HEK293 (cell line): ENCODE results near the gene MUSTN1.
A peak's percentile ranks its signal among the peaks of the same experiment; 100 is the strongest.

Source experiments
- CTCF ChIA-PET: fragments of 350-600 bp; formaldehyde crosslinking; extraction: SDS; loops from one replicate; lab custom pipeline; 2021; ENCODE audit warnings: antibody characterized with exemption; lab: Yijun Ruan, JAX
- POLR2A ChIA-PET: fragments of 300-600 bp; formaldehyde crosslinking; extraction: SDS; loops from one replicate; lab custom pipeline; 2020; ENCODE audit warnings: antibody characterized with exemption, inconsistent platforms; lab: Yijun Ruan, JAX
- H3K27ac ChIP-seq: fragments of 200-500 bp; sonication (Bioruptor generic); 2 replicates; pipeline ENCODE4 v1.5.1; 2014; ENCODE audit warnings: low read depth, low read length, control low read depth, inconsistent platforms; ENCODE audit errors: extremely low read depth
- H3K36me3 ChIP-seq, 2 experiments: fragments of 200-500 bp in 1 of 2; sonication (Bioruptor generic) in 1 of 2; 1 replicate in 1 of 2; 2 replicates in 1 of 2; pipeline ENCODE4 v1.5.1; 2014 to 2017; ENCODE audit warnings: inconsistent platforms in 2 of 2, low read length in 2 of 2; ENCODE audit not compliant: control insufficient read depth in 2 of 2, insufficient read depth in 1 of 2
- H3K4me1 ChIP-seq: fragments of 200-500 bp; sonication (Bioruptor generic); 2 replicates; pipeline ENCODE4 v1.5.1; 2014; ENCODE audit warnings: mild to moderate bottlenecking, low read length, inconsistent platforms; ENCODE audit not compliant: control insufficient read depth, insufficient read depth
- H3K4me3 ChIP-seq: 2 replicates; pipeline ENCODE4 v1.5.1; 2011; ENCODE audit warnings: low read depth, mild to moderate bottlenecking, control low read depth, low read length, moderate library complexity
- H3K9me3 ChIP-seq: fragments of 200-500 bp; sonication (Bioruptor generic); 2 replicates; pipeline ENCODE4 v1.5.1; 2014; ENCODE audit warnings: low read depth, low read length, inconsistent platforms; ENCODE audit not compliant: control insufficient read depth, insufficient read depth
- BCL11A ChIP-seq: fragments of 450-650 bp; formaldehyde crosslinking; IDR thresholded peaks from 2 replicates; pipeline ENCODE4 v1.5.1; 2016; ENCODE audit warnings: low read depth, missing biosample characterization, missing genetic modification characterization
- BCL11B ChIP-seq: fragments of 450-650 bp; formaldehyde crosslinking; IDR thresholded peaks from 2 replicates; pipeline ENCODE4 v1.5.1; 2016; ENCODE audit warnings: low read depth, missing biosample characterization, missing genetic modification characterization
- PATZ1 ChIP-seq: fragments of 450-650 bp; formaldehyde crosslinking; IDR thresholded peaks from 2 replicates; pipeline ENCODE4 v1.5.1; 2016; ENCODE audit warnings: missing biosample characterization, missing genetic modification characterization
- ZBTB44 ChIP-seq: fragments of 450-650 bp; IDR thresholded peaks from 2 replicates; pipeline ENCODE4 v1.5.1; 2018; ENCODE audit warnings: missing biosample characterization, mild to moderate bottlenecking, missing genetic modification characterization
- ZBTB7A ChIP-seq: fragments of 450-650 bp; formaldehyde crosslinking; IDR thresholded peaks from 2 replicates; pipeline ENCODE4 v1.5.1; 2016; ENCODE audit warnings: low read depth, missing biosample characterization, missing genetic modification characterization
- ZFHX2 ChIP-seq: fragments of 450-650 bp; formaldehyde crosslinking; conservative IDR thresholded peaks from 2 replicates; pipeline ENCODE4 v1.5.1; 2016; ENCODE audit warnings: missing biosample characterization, missing genetic modification characterization
- ZNF133 ChIP-seq: fragments of 450-650 bp; formaldehyde crosslinking; IDR thresholded peaks from 2 replicates; pipeline ENCODE4 v1.5.1; 2016; ENCODE audit warnings: missing biosample characterization, missing genetic modification characterization
- ZNF174 ChIP-seq: fragments of 450-650 bp; formaldehyde crosslinking; IDR thresholded peaks from 2 replicates; pipeline ENCODE4 v1.5.0; 2017; ENCODE audit warnings: missing biosample characterization, mild to moderate bottlenecking, missing genetic modification characterization
- ZNF518A ChIP-seq: fragments of 450-650 bp; formaldehyde crosslinking; conservative IDR thresholded peaks from 2 replicates; pipeline ENCODE4 v1.5.1; 2016; ENCODE audit warnings: low read depth, missing biosample characterization, missing genetic modification characterization
- ZNF707 ChIP-seq: fragments of 450-650 bp; formaldehyde crosslinking; IDR thresholded peaks from 2 replicates; pipeline ENCODE4 v1.5.1; 2016; ENCODE audit warnings: missing biosample characterization, missing genetic modification characterization
- ZNF747 ChIP-seq: fragments of 450-650 bp; formaldehyde crosslinking; IDR thresholded peaks from 2 replicates; pipeline ENCODE4 v1.5.1; 2016; ENCODE audit warnings: missing biosample characterization, missing genetic modification characterization
- ZNF785 ChIP-seq: fragments of 450-650 bp; formaldehyde crosslinking; IDR thresholded peaks from 2 replicates; pipeline ENCODE4 v1.5.1; 2016; ENCODE audit warnings: missing biosample characterization, missing genetic modification characterization
- TF ChIP-seq, protein P1 (sequence below): fragments of 450-650 bp; formaldehyde crosslinking; IDR thresholded peaks from 2 replicates; pipeline ENCODE4 v1.5.1; 2016; ENCODE audit warnings: missing biosample characterization, missing genetic modification characterization

The MUSTN1 gene

GRCh38 chr3:52798978-52799476, 35.8 kb downstream of the MUSTN1 start (continued):
- no peak for TF ChIP-seq ZBTB7A (tag by site-specific recombination)
- TF ChIP-seq, all 188 proteins: peak for 0

DNA sequence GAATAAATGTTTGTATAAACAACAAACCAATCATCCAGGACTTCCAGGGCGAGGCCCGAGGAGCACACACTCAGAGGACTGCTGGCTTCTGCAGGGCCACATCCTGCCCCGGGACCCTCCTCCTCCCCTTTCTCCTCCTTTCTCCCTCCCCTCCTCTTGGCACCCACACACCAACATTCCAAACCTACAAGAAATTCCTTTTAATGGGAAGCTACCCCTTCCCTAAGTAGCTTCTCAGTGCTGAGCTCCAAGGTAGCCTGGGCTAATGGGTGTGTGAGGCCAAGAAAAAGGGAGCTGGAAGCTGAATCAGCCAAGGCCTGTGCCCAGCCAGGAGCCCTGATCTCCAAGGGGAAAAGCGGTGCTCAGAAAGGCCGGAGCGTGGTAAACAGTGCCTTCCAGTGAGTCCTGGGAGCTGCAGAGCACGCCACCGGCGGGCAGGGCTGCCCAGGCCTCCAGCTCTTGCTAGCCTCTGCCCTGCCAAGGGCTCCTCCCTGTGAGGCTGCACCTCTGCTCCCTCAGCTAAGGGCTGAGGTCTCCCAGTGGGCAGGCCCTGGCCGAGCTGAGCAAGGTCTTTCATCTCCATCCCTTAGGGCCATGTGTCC, 36.3 kb downstream of the MUSTN1 start:
- no peaks in the 10 kb centered on the region for H3K4me1 ChIP-seq
- POLR2A ChIA-PET, result interaction anchor here (0.8 kb wide), 1 partner anchor 27 kb away, joined by 5 read pairs; the partner anchor contains the start of gene NEK4
- CTCF ChIA-PET, result interaction anchor here (0.6 to 2.0 kb wide), 11 partner anchors 8 to 270 kb away, joined by 3 to 9 read pairs (median 4); no protein-coding TSS in a partner anchor
- TF ChIP-seq ZNF747 (tag by site-specific recombination) (no peak), ZFHX2 (tag by site-specific recombination) (peak; percentile 42; the same call in 1 of the 2 replicates)
- TF ChIP-seq, protein P1, sequence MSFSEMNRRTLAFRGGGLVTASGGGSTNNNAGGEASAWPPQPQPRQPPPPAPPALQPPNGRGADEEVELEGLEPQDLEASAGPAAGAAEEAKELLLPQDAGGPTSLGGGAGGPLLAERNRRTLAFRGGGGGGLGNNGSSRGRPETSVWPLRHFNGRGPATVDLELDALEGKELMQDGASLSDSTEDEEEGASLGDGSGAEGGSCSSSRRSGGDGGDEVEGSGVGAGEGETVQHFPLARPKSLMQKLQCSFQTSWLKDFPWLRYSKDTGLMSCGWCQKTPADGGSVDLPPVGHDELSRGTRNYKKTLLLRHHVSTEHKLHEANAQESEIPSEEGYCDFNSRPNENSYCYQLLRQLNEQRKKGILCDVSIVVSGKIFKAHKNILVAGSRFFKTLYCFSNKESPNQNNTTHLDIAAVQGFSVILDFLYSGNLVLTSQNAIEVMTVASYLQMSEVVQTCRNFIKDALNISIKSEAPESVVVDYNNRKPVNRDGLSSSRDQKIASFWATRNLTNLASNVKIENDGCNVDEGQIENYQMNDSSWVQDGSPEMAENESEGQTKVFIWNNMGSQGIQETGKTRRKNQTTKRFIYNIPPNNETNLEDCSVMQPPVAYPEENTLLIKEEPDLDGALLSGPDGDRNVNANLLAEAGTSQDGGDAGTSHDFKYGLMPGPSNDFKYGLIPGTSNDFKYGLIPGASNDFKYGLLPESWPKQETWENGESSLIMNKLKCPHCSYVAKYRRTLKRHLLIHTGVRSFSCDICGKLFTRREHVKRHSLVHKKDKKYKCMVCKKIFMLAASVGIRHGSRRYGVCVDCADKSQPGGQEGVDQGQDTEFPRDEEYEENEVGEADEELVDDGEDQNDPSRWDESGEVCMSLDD (tag by site-specific recombination), result no peak
- TF ChIP-seq, all 188 proteins: peak for 1
- Histone ChIP-seq H3K4me3 (no peak overlapping the region), H3K36me3 (no peaks in the 10 kb centered on the region), H3K9me3 (no peaks in the 10 kb centered on the region), H3K27ac (no peak overlapping the region)

- Histone ChIP-seq H3K4me3 (no peak overlapping the region), H3K4me1 (no peaks in the 10 kb centered on the region), H3K27ac (no peak overlapping the region), H3K36me3 (no peaks in the 10 kb centered on the region), H3K9me3 (no peaks in the 10 kb centered on the region)
- ChIA-PET CTCF (no interaction called here), POLR2A (no interaction called here)
- no peak for TF ChIP-seq BCL11A
- no peak for TF ChIP-seq ZNF785 (tag by site-specific recombination)
- TF ChIP-seq PATZ1 (tag by site-specific recombination), result no peak
- TF ChIP-seq ZNF133 (tag by site-specific recombination), result no peak
- no peak for TF ChIP-seq BCL11B (tag by site-specific recombination)
- no peak for TF ChIP-seq ZNF707
- no peak for TF ChIP-seq ZBTB44 (tag by site-specific recombination)
- no peak for TF ChIP-seq ZNF174 (tag by site-specific recombination)
- TF ChIP-seq ZNF518A, result no peak
Measured at GRCh38 chr3:52796411-52796810, 38.4 kb downstream of the MUSTN1 start.
